CD4-positive, alpha-beta T cell treated with Interleukin-6 for 4 hours (primary cell): ENCODE results near the gene HAT1.
"Not testable (repeated sequence)": the region's sequence is repeated elsewhere in the genome, so short reads cannot be mapped to it uniquely, and the experiment has no call there.

Source experiments
- DNase-seq: peaks from one replicate; pipeline ENCODE4 v3.0.0-alpha.2; 2020; ENCODE audit warnings: mixed read lengths

Gene HAT1, protein sequence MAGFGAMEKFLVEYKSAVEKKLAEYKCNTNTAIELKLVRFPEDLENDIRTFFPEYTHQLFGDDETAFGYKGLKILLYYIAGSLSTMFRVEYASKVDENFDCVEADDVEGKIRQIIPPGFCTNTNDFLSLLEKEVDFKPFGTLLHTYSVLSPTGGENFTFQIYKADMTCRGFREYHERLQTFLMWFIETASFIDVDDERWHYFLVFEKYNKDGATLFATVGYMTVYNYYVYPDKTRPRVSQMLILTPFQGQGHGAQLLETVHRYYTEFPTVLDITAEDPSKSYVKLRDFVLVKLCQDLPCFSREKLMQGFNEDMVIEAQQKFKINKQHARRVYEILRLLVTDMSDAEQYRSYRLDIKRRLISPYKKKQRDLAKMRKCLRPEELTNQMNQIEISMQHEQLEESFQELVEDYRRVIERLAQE

DNA sequence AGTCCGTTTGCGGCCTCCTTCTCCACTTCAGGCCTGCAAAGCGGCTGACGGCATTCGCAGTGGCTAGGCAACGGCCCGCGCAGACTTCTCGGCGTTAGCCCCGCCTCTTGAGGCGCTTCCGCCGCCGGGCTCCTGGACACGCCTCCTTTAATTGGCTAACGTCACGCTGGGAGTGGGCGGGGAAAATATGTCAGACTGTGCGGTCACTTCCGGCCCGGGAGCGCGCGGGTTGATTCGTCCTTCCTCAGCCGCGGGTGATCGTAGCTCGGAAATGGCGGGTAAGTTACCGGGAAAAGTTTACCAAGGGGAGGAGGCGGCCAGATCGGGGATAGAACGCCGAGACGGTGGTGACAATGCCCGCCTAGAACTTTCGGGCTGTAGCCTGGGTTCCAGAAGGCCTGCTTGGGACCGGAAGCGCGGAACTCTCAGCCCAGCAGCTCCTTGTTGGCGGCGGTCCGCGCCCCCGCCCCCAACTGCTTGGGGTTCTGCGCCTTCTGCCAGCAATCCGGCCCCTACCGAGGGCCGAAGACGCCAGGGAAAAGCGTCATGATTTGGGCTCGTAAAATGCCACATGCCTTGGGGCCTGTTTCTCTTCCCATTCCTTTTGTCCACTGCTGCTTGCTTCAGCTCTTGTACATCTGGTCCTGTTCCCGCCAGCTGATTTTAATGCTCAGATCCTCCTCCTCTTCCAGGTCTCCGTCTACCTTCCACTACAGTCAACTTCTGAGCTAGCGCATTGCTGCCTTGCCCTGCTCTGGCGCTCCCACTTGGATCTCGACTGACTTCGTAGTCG is at the start of gene HAT1:
Gene HAT1, plus strand, starts transcription at position 232 of the 793 bp plus-strand sequence. Its CDS starts 40 bp downstream, at position 272.
- peak; percentile 97 for DNase-seq

DNA sequence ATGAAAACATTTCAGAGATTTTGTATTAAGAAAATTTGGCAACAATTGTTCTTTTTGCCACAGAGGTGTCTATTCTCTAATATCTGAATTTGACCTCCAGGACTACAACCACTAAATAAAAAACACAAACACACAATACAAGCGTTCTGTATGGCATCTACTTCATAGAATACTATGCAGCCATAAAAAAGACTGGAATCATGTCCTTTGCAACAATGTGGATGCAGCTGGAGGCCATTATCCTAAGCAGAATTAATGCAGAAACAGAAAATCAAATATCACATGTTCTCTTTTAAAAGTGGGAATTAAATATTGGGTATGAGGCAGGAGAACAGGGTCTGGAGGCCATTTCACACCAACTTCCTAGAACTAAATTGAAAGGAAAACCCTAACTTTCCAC is 47.7 kb upstream of the HAT1 start:
- DNase-seq: no peak

DNA sequence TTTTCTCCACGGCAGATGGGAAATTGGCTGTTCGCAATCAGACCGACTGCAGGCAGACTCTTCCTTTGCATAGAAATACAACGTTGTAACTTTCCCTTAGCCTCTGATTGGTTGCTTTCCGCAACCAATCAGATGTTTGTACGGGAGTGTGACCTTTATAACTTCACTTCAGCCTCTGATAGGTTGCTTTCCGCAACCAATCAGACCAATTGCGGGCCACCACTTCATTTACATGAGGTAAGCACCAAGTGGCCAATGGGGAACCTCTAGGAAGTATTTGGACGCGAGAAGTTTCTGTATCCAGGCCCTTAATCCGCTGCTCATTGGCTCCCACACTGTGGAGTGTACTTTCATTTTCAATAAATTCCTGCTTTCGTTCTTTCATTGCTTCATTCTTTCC is 47.3 kb upstream of the HAT1 start:
- no peak for DNase-seq

DNA sequence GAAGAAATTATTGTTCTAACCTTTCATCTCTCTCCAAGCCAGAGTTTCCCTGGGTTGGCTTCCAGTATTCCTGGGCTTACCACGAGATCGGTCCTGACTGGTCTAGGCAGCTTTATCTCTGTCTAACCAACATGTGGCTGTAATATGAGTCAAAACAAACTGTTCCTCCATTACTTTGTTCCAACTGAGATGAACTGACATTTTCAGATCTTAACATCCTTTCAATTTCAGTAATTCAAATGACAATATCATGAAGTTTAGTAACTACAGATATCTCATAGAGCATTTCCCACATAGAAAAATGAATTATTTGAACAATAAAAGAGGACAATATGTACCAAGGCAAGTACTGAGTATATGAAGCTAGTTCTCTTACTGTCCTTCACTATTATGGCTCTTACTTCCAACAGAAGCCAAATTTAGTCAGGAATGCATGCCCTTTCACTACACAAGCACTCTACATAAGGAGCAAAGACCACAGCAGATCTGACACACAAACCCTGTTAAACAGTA is 43.7 kb upstream of the HAT1 start:
- DNase-seq: no peak

DNA sequence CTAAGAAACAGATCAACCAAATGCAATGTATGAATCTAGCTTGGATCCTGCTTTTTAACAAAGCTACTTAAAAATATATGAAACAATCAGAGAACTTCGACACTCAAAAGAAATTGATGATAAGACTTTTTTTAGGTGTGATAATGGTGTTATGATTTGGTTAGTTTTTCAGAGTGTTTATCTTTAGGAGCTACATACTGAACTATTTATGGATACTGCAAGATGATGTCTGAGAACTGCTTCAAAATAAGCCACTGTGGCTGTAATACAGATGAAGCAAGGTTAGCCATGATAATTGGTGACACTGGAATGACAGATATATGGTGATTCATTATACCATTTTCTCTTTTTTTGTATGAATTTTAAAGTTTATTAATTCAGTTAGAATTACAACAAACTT is 42.4 kb upstream of the HAT1 start:
- no peak for DNase-seq

DNA sequence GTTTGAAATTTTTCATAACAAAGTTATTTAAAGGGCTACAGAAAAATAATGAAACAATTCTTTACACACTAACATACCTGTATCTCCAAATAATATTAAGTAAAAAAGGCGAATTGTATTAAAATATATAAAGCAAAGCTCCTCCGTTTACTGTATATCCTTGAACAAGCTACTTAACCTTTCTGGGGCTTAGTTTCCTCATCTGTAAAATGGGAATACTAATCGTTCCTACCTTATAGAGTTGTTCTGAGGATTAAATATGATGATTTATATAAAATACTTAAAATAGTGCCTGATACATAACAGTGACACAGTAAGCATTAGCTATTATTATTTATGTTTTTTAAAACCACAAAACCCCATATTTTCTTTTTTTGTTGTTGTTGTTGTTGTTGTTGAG is 41.5 kb upstream of the HAT1 start:
- DNase-seq: no peak

DNA sequence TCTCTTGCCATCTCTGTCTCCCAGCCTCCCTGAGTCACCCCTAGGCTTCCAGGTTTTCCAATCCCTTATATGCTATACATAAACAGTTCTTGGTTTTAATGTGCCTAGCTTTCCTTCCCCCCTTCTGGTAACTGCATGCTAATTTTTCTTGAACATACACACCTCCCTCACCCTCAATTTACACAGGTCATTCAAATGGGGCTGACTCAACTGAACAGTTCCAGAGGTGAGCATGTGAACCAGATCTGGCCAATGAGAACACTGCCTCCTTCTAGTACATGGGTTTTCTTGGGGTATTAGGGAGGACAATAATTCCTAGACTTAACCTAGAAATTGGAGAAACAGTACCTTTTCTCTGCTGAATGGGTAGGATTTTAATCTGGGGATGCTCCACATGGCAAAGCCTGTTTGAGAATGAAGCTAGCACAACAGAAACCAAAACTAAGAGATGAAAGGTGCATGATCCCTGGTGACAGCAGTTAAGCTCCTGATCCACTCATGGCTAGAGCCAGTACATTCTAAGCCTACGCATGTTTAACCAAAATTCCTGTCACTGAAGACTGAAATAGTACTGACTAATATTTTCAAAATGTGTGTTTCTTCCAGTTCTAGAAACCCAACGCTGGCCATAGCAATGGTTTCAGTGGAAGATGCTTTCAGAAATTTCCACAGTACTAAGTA is 40.0 kb upstream of the HAT1 start:
- no peak for DNase-seq

DNA sequence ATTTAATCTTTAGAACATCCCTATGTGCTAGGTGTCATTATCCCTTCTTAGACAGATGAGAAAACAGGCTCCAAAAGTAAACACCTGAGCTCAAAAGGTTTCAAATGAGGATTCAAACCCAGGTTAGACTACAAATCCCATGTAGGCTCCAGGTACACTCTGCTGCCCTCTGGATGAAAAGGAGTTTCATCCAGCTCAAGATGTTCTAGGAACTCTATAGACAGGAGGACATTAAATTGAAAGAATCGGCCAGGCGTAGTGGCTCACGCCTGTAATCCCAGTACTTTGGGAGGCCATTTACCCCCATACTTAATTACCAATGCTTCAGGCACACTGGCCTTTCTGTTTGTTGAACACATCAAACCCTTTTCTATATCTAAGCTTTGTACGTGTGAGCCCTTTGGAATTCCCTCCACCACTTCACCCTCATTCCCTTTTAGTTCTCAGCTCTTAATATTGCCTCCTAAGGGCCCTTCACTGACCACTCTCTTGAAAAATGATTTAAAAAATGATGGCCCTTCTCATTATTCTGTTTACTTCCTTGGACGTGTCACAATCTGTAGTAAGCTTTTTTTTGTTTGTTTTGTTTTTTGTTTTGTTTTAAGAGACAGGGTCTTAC is 38.9 kb upstream of the HAT1 start:
- DNase-seq: no peak

DNA sequence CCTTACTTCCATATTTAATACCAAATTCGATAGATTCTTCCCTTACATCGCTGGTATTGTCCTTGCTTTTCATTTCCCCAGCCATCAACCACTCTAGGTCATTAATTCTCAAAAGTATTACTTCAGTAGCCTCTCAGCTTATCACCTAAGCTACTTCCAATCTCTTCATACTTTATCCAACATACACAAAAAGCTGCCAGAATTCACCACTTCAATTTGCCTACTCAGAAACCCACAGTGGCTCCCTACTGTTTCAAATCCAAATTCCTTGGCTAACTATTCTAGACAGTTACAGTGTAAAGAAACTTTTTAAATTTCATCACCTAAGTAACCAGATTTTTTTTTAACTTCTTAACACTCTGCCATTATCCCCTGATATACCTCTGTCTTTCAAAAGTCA is 32.9 kb upstream of the HAT1 start:
- no peak for DNase-seq

DNA sequence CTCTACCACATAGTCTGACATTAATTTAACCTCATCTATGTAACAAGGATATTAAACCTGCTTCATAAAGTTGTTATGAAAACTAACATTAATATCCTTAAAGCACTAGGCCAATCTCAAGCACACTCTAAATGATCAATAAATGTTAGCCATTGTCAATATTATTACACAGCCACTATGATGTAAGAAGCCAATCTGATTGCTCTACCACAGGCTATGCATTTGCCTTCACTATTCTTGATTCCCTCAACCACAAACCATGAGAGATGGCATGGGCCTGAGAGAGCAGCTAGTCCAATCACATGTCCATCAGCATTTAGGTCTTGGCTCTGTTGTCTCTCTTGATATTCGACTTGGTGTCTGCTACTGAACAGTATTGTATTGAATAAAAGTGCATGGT is 32.5 kb upstream of the HAT1 start:
- no peak for DNase-seq

DNA sequence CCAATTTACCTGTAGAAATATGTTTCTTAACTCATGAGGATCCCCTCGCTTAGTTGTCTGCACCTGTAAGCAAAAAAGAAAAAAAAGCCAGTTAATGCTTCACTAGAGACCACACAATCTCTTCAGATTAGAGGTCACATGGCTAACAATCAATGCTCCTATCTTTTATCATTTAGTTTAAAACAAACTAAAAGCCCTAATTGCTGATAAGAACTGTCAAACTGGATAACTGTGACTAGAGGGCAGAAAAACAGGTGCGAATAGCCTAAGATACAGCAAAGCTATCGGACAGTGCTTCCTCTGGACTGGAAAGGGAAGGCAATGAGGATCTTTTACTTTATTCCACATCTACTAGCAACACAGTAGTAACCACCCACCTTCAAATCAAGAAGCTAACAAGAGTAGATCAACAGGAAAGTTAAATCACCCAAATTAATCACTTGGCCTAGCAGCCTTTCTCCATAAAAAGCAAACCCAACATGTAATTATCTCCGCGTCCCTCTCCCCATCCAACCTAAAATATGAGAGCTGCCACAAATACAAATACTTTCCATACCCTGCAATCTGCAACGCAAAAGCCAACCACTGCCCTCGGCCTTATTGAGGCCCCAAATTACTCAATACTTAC is 29.0 kb upstream of the HAT1 start:
- no peak for DNase-seq

DNA sequence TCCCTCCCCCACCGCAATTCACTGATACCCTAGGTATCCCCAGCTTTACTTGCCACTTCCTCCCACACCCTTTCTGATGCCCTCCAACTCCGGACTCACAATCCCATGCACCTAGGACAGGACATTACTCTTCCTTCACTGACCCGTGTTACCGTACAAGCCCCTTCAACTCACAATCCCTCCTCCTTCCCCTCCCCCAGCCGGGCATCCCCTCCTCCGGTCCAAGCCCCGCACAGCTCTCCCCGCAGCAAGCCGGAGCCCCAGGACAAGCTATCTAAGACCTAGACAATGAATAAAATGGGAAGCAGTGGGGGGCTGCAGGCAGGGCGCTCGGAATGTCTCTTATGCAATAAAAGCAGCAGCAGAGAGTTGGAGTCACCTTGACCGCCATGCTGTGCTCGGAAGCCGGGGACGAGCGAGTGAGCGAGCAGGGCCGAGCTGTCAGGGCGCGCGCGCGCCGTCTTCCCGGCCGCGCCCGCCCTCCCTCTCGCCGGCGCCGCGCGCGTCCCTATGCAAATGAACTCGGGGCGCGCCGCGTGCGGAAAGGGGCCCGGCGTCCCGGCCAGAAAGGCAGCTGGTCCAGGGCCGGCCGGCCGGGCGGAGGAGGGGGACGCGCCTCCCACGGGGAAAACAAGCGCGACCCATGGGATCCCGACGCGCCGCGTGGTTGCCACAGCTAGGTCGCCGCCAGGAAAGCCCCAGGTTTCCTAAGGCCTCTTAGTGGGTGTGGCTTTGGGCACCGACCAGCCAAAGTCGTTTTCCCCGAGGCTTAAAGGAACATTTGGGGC is 28.2 kb upstream of the HAT1 start, which contains the start of gene SLC25A12:
Gene SLC25A12, minus strand, starts transcription at position 421 of the 788 bp plus-strand sequence. Its CDS starts 30 bp downstream, at position 391.
- DNase-seq: peak; percentile 82

DNA sequence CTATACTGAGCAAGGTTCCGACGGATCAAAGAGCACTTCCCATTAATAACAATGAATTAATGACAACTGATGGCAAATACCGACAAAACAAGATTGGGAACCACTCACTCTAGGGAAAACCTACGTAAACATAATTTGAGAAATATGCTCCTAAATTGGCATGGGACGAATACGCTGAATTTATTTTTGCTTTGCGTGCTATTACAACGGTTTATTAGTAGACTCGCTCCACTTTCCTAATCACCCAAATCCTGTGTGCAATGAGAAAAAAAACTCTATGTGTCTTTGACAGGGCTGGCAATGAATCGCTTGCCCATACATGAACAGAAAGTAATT is 27.7 kb upstream of the HAT1 start:
- no peak for DNase-seq

DNA sequence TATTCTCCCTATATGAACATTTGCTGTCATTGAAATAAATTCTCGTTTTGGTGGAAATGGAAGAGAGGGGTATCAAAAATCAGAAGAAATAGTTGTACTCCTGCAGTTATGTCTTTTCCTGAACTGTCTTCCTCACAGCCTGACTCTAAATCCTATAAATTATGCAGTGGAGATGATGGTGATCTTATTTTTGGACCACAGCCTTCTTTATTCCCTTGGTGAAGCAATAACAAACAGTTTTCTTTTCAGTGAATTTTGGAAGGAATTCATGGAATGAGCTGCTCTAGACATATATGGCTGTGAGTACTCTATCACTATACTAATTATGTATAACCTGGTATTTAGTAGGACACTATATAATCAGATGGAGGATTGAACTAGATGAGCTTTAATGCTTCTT is 26.5 kb upstream of the HAT1 start:
- no peak for DNase-seq

DNA sequence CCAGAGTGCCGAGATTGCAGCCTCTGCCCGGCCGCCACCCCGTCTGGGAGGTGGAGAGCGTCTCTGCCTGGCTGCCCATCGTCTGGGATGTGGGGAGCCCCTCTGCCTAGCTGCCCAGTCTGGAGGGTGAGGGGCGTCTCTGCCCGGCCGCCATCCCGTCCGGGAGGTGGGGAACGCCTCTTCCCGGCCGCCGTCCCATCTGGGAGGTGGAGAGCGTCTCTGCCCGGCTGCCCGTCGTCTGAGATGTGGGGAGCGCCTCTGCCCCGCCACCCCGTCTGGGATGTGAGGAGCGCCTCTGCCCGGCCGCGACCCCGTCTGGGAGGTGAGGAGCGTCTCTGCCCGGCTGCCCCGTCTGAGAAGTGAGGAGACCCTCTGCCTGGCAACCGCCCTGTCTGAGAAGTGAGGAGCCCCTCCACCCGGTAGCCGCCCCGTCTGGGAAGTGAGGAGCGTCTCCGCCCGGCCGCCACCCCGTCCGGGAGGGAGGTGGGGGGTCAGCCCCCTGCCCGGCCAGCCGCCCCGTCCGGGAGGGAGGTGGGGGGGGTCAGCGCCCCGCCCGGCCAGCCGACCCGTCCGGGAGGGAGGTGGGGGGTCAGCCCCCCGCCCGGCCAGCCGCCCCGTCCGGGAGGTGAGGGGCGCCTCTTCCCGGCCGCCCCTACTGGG is 22.5 kb upstream of the HAT1 start:
- DNase-seq: not testable (repeated sequence)

DNA sequence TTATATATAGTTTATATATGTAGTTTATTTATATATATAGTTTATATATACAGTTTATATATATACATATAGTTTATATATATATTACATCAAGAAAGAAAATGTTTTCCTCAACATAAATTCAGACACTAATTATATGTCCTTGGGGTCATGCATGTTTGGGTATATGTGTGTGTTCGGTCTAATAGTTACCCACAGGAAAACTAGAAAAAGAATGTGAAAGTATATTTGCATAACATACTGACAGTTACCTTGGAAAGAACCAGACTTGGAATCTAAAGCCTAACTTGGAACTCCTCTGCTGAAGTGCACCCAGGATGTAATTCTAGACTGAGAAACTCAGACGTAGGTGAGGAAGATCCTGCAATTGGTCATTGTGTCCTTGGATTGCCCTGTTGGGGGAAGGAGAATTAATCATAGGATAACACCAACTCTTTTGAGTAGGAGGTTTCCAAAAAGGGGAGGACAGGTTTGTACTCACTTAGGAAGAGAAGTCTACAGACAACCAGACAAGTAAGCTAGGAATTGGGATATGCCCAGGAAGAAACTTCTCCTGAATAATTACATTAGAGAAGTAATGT is 19.3 kb upstream of the HAT1 start:
- DNase-seq: no peak

DNA sequence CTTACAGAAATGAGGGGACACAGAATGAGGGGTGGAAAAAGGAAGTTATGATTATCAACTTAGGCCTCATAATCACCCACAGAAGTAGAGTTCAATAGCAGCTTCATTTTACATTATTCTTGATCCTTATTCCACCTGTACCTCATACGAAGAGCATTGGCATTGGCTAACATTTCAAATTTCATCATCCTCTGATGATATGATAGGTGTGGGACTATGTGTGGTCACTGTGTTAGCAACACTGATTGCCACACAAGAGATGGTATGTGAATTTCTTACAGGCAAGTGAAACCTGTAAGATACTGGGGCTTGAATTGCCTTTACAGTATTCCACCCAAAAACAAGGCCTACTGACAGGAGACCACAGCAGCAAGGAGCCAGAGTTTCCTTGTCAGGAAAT is 14.0 kb upstream of the HAT1 start:
- no peak for DNase-seq

DNA sequence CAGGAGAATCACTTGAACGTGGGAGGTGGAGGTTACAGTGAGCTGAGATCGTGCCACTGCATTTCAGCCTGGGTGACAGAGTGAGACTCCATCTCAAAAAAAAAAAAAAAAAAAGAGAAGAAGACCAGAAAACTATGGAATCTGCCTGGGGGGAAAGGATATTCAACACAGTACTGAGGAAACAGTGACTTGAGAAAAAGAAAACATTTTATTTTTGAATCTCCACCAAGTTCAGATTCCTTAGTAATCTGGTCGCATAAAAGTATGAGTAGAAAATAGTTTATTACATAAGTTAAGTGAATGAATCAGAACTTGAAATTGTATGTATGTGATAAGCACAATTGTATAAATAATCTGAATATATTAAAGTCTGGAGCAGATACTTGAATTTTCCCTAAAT is 13.0 kb upstream of the HAT1 start:
- no peak for DNase-seq

DNA sequence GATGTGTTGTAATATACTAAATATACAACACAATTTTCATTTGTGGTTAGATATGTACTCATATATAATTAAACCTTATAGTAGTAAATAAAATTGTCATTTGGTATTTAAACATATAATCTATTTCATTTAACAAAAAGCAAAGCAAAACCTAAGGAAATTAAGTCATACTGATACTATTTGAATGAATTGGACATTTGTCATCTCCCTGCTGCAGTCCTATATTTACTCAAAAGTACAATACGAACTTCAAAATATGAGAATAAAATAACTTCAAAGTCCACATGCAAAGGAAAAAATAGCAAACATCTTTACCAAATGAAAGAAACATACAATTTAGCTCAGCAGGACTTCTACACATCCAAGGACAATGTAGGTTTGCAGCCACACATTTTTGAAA is 11.8 kb upstream of the HAT1 start:
- no peak for DNase-seq

DNA sequence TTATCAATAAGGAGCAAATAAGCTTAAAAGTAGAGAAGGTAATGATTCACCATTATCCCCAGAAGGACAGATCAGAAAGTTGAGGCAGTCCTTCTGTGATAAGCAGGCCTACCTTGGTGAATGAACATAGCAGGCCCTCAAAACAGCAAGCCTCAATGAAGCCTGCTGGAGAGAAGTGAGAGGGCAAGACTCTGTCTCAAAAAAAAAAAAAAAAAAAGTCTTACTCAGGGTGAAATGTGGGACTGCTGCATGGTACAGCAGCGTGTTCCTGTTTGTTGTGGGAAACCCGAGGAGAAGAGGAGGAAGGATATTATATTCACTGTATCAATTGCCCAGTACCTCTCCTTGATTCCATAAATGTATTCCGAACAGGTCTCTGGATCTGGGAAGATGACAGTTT is 8.7 kb upstream of the HAT1 start:
- no peak for DNase-seq

DNA sequence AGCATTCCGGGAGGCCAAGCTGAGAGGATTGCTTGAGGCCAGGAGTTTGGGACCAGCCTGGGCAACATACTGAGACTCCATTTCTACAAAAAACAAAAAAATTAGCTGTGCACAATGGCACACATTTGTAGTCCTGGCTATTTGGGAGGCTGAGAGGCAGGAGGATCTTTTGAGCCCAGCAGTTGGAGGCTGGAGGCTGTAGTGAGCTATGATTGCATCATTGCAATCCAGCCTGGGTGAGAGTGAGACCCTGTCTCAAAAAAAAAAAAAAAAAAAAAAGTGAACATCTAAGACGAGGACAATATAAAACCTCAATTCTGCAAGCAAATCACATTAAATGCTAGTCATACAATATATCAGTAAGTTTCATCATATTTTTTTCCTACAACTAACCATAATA is 2.8 kb upstream of the HAT1 start:
- no peak for DNase-seq
